Activated CD4-positive, alpha-beta T cell treated with anti-CD3 and anti-CD28 coated beads, Interleukin-2, amount 10 ng/mL, durations not matched to agents 7 days and 5 days (primary cell): Measurements from ENCODE around the gene PPP1R17. TPM values are rescaled to one million over a fixed set of nuclear protein-coding genes. Genes with fewer than 3 reads are reported as not detected.

Experiments used
- total RNA-seq, 2 experiments: library from RNA; stranded (reverse); gene quantifications; one replicate each; pipeline ENCODE4 v1.2.3, GENCODE V29; 2021

The PPP1R17 gene
- total RNA-seq, 2 experiments from 2014 or later = not detected

Other genes with a start within 250 kb of the PPP1R17 start
- not detected for gene ITPRID1, start 173.1 kb upstream of the PPP1R17 start, total RNA-seq